Measurements from ENCODE around the gene BMPR1B.

Gene BMPR1B

GRCh38 chr4:95204267-95204844 is 446.6 kb downstream of the BMPR1B start:
- DNase-seq, result no peak

- no peak for DNase-seq
Measured at GRCh38 chr4:95204873-95205272, 447.1 kb downstream of the BMPR1B start.
